Measurements from ENCODE around the gene PDYN. TPM values are rescaled to one million over a fixed set of nuclear protein-coding genes. Genes with fewer than 3 reads are reported as not detected.

PDYN gene
- total and polyA plus RNA-seq, 4 donors, result not detected

DNA sequence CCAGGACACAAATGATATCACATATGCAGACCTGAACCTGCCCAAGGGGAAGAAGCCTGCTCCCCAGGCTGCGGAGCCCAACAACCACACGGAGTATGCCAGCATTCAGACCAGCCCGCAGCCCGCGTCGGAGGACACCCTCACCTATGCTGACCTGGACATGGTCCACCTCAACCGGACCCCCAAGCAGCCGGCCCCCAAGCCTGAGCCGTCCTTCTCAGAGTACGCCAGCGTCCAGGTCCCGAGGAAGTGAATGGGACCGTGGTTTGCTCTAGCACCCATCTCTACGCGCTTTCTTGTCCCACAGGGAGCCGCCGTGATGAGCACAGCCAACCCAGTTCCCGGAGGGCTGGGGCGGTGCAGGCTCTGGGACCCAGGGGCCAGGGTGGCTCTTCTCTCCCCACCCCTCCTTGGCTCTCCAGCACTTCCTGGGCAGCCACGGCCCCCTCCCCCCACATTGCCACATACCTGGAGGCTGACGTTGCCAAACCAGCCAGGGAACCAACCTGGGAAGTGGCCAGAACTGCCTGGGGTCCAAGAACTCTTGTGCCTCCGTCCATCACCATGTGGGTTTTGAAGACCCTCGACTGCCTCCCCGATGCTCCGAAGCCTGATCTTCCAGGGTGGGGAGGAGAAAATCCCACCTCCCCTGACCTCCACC, 56.4 kb downstream of the PDYN start:
- DNase-seq, result no peak
- H3K9me3 ChIP-seq (ENCODE audit: control insufficient read depth in 4 of 4, insufficient read depth in 3 of 4, low read length in 3 of 4), result peaks cover 0 to 2% (median 0%) of the 10 kb centered on the region in 4 donors
- no peak overlapping the region for H3K27ac ChIP-seq (ENCODE audit: low read depth in 1 of 2, low read length in 1 of 2)
- no peak for TF ChIP-seq CTCF (IDR thresholded peaks at IDR 0.05; ENCODE audit: control extremely low read depth, extremely low read depth)
- no peak overlapping the region for H3K4me3 ChIP-seq
- no peak overlapping the region for H3K9ac ChIP-seq (ENCODE audit: insufficient read depth in 1 of 2, low read length in 2 of 2)
- no peak for ATAC-seq (ENCODE audit: insufficient read depth, low FRiP score)
- H3K4me1 ChIP-seq (ENCODE audit: control insufficient read depth in 5 of 5, insufficient read depth in 5 of 5, low read length in 5 of 5), result peaks cover 0 to 6% (median 0%) of the 10 kb centered on the region in 5 donors
- H3K36me3 ChIP-seq (ENCODE audit: control insufficient read depth in 4 of 4, insufficient read depth in 4 of 4, low read length in 4 of 4), result peaks cover 0 to 7% (median 0%) of the 10 kb centered on the region in 4 donors
- H3K27me3 ChIP-seq (ENCODE audit: control insufficient read depth in 3 of 3, insufficient read depth in 3 of 3, low read length in 2 of 3), result peaks cover 0 to 13% (median 0%) of the 10 kb centered on the region in 3 donors
- 89 to 91% methylated on average over 24 to 25 of the region's 25 CpGs for WGBS, 2 donors

DNA sequence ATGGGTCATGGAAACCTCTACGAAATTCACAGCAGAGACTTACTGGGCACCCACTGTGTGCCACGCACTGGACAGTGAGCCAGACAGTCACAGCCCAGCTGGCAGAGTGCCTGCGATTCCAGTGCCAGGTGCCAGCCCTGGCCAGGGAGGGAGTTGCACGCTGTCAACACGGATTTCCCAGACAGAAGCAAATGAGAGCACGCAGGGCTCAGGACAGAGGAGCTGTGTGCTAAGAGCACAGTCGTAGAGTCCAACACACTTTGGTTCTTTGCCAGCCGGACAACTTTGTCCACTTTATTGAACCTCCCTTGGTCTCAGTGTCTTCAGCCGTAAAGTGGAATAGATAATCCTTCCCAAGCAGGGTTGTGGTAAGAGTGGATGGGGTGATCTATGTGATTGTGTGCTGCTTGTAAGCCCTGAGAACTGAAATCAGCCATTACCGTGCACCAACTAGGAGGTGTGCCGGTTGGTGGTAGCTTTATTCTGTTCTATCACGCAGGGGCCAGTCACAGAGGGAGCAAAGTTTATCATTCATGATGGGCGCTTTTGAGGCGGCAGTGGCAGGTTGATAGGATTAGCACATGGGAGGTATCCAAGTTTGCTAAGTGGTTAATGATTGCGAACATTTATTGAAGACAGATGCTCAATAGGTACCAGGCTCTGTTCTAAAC, 58.0 kb downstream of the PDYN start:
- Histone ChIP-seq H3K9me3 (ENCODE audit: control insufficient read depth in 4 of 4, insufficient read depth in 3 of 4, low read length in 3 of 4) (peaks cover 0 to 2% (median 0%) of the 10 kb centered on the region in 4 donors), H3K36me3 (ENCODE audit: control insufficient read depth in 4 of 4, insufficient read depth in 4 of 4, low read length in 4 of 4) (peaks cover 0 to 7% (median 0%) of the 10 kb centered on the region in 4 donors), H3K4me1 (ENCODE audit: control insufficient read depth in 5 of 5, insufficient read depth in 5 of 5, low read length in 5 of 5) (peaks cover 0 to 6% (median 0%) of the 10 kb centered on the region in 5 donors), H3K27ac (ENCODE audit: low read depth in 1 of 2, low read length in 1 of 2) (no peak overlapping the region), H3K27me3 (ENCODE audit: control insufficient read depth in 3 of 3, insufficient read depth in 3 of 3, low read length in 2 of 3) (peaks cover 0 to 16% (median 0%) of the 10 kb centered on the region in 3 donors), H3K4me3 (no peak overlapping the region), H3K9ac (ENCODE audit: insufficient read depth in 1 of 2, low read length in 2 of 2) (no peak overlapping the region)
- DNase-seq (no peak), ATAC-seq (ENCODE audit: insufficient read depth, low FRiP score) (no peak)
- WGBS, 2 donors, result 77 to 86% methylated on average over 15 of the region's 15 CpGs
- TF ChIP-seq CTCF (IDR thresholded peaks at IDR 0.05; ENCODE audit: control extremely low read depth, extremely low read depth), result no peak

- Histone ChIP-seq H3K4me1 (ENCODE audit: control insufficient read depth in 5 of 5, insufficient read depth in 5 of 5, low read length in 5 of 5) (peaks cover 0 to 6% (median 0%) of the 10 kb centered on the region in 5 donors), H3K4me3 (no peak overlapping the region), H3K27me3 (ENCODE audit: control insufficient read depth in 3 of 3, insufficient read depth in 3 of 3, low read length in 2 of 3) (peaks cover 0 to 13% (median 0%) of the 10 kb centered on the region in 3 donors), H3K9ac (ENCODE audit: insufficient read depth in 1 of 2, low read length in 2 of 2) (no peak overlapping the region), H3K27ac (ENCODE audit: low read depth in 1 of 2, low read length in 1 of 2) (peak overlapping the region; percentile 1 to 47), H3K9me3 (ENCODE audit: control insufficient read depth in 4 of 4, insufficient read depth in 3 of 4, low read length in 3 of 4) (peaks cover 0 to 2% (median 0%) of the 10 kb centered on the region in 4 donors), H3K36me3 (ENCODE audit: control insufficient read depth in 4 of 4, insufficient read depth in 4 of 4, low read length in 4 of 4) (peaks cover 0 to 7% (median 0%) of the 10 kb centered on the region in 4 donors)
- no peak for DNase-seq
- ATAC-seq (ENCODE audit: insufficient read depth, low FRiP score), result no peak
- WGBS, 2 donors, result 72 to 74% methylated on average over 19 of the region's 19 CpGs
- TF ChIP-seq CTCF (IDR thresholded peaks at IDR 0.05; ENCODE audit: control extremely low read depth, extremely low read depth), result no peak
Measured at GRCh38 chr20:1934721-1935573, 58.9 kb downstream of the PDYN start.
